Gastrocnemius medialis (tissue), 4 donors: Measurements from ENCODE around the gene PRSS21.

Experiments
- CTCF ChIP-seq, 5 experiments: fragments of 450-650 bp in 3 of 5; fragments of 200-600 bp in 2 of 5; sonication (generic) in 2 of 5; IDR thresholded peaks in 4 of 5; conservative IDR thresholded peaks in 1 of 5; 1 replicate in 4 of 5; 2 replicates in 1 of 5; pipeline ENCODE4 v1.5.1; 2016 to 2019; ENCODE audit warnings: antibody characterized with exemption in 5 of 5, mild to moderate bottlenecking in 3 of 5, moderate library complexity in 3 of 5
- POLR2A ChIP-seq, 2 donors: fragments of 450-650 bp; IDR thresholded peaks; one replicate each; pipeline ENCODE4 v1.6.1; 2017; ENCODE audit warnings: antibody characterized with exemption in 2 of 2, mild to moderate bottlenecking in 2 of 2, moderate library complexity in 2 of 2

GRCh38 chr16:2829501-2830354 lies 12.7 kb downstream of the PRSS21 start, which contains the start of gene ZG16B:
- TF ChIP-seq CTCF (IDR thresholded peaks at IDR 0.05 in 4 of 5, conservative IDR thresholded peaks at IDR 0.05 in 1 of 5) (no peak), POLR2A (IDR thresholded peaks at IDR 0.05) (no peak)
